ENCODE data around the gene PVR.

- TF ChIP-seq CTCF (IDR thresholded peaks at IDR 0.05): no peak
- no peak for TF ChIP-seq POLR2A (IDR thresholded peaks at IDR 0.05)
- TF ChIP-seq POLR2AphosphoS5 (IDR thresholded peaks at IDR 0.05): no peak
Measured at GRCh38 chr19:44658069-44658733, 14.5 kb downstream of the PVR start.
